ENCODE measurements around the gene SYNGR3. TPM values are rescaled to one million over a fixed set of nuclear protein-coding genes. Genes with fewer than 3 reads are reported as not detected.

SYNGR3 gene
- total and polyA plus RNA-seq, 2 of the 13 experiments (the other 11 are each of a cell fraction or from before 2014, with no cell fraction given), result 0.97 to 5.7 TPM

- in situ Hi-C loops (cut with HindIII; ENCODE audit: extremely low pct_ligation_motif_present, low pct_unique_long_range_greater_than_20kb) (no loop called here), intact Hi-C loops (cut with micrococcal nuclease; ENCODE audit: unreplicated experiment) (no loop called here)
- H4K20me1 ChIP-seq (ENCODE audit: insufficient read depth, low read length), result no peaks in the 10 kb centered on the region
- CTCF ChIA-PET (ENCODE audit: low intra/inter-chr PET ratio, low total read pairs), result interaction anchor here (1.2 kb wide), 1 partner anchor 20 kb away, joined by 4 read pairs; no protein-coding TSS in a partner anchor
- peaks cover 12 to 15% of the 10 kb centered on the region in 2 experiments; a peak in 4 of 5 replicates for H3K36me3 ChIP-seq (replicated peaks in 1 of 2; ENCODE audit: control insufficient read depth in 1 of 2, insufficient read depth in 2 of 2, low read length in 2 of 2)
- FAIRE-seq, result peak; percentile 39
- H3K4me2 ChIP-seq (ENCODE audit: low read depth, low read length), result peak within 1 kb of the TSS; percentile 98
- no peak within 1 kb of the TSS for H2AFZ ChIP-seq (ENCODE audit: low read length)
- H3K27me3 ChIP-seq (ENCODE audit: control insufficient read depth in 1 of 2, insufficient read depth in 2 of 2, low read length in 2 of 2), result no peaks in the 10 kb centered on the region
- no peaks in the 10 kb centered on the region for H3K9me3 ChIP-seq (ENCODE audit: low read length)
- DNase-seq (ENCODE audit: low spot score), result peak; percentile 81
- ATAC-seq, result peak; percentile 82
- peaks cover 54% of the 10 kb centered on the region for H3K4me1 ChIP-seq (ENCODE audit: insufficient read depth, low read length)
- peak within 1 kb of the TSS; percentile 81 to 93 (median 84) for H3K4me3 ChIP-seq (replicated peaks in 1 of 3; ENCODE audit: insufficient read depth in 1 of 3, low read depth in 2 of 3, low read length in 3 of 3)
- H3K79me2 ChIP-seq (ENCODE audit: insufficient read depth, low read length), result peaks cover 13% of the 10 kb centered on the region
- TSS peak; percentile 63 for BruUV-seq (replicated peaks)
- WGBS (ENCODE audit: low lambda C conversion rate), result 0% methylated on average over 17 of the region's 109 CpGs
- POLR2A ChIA-PET, result interaction anchor here (0.6 to 6.8 kb wide), 13 partner anchors 10 to 756 kb away, joined by 3 to 62 read pairs (median 6); partner anchors contain the start of genes MSRB1, RPS2, TBL3 and TRAF7
- peak within 1 kb of the TSS; percentile 97 for H3K27ac ChIP-seq (ENCODE audit: extremely low read length, insufficient read depth, low read length)
- H3K9ac ChIP-seq (ENCODE audit: insufficient read depth, low read depth, low read length), result peak within 1 kb of the TSS; percentile 95
- TF ChIP-seq ZNF530 (CRISPR knock-in tag; IDR thresholded peaks at IDR 0.05; ENCODE audit: low read depth), result no peak
- no peak for TF ChIP-seq SIX1 (CRISPR knock-in tag; IDR thresholded peaks at IDR 0.05; ENCODE audit: borderline replicate concordance)
- no peak for TF ChIP-seq ATM (IDR thresholded peaks at IDR 0.05; ENCODE audit: borderline replicate concordance)
- no peak for TF ChIP-seq MIER3 (CRISPR knock-in tag; IDR thresholded peaks at IDR 0.05; ENCODE audit: borderline replicate concordance)
- TF ChIP-seq, protein P1, sequence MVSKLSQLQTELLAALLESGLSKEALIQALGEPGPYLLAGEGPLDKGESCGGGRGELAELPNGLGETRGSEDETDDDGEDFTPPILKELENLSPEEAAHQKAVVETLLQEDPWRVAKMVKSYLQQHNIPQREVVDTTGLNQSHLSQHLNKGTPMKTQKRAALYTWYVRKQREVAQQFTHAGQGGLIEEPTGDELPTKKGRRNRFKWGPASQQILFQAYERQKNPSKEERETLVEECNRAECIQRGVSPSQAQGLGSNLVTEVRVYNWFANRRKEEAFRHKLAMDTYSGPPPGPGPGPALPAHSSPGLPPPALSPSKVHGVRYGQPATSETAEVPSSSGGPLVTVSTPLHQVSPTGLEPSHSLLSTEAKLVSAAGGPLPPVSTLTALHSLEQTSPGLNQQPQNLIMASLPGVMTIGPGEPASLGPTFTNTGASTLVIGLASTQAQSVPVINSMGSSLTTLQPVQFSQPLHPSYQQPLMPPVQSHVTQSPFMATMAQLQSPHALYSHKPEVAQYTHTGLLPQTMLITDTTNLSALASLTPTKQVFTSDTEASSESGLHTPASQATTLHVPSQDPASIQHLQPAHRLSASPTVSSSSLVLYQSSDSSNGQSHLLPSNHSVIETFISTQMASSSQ (IDR thresholded peaks at IDR 0.05; ENCODE audit: low read depth), result no peak
- TF ChIP-seq, protein P1 (CRISPR knock-in tag; IDR thresholded peaks at IDR 0.05; ENCODE audit: borderline replicate concordance), result no peak
- no peak for TF ChIP-seq TIGD3 (CRISPR knock-in tag; IDR thresholded peaks at IDR 0.05; ENCODE audit: borderline replicate concordance)
- no peak for TF ChIP-seq ZZZ3 (CRISPR knock-in tag; IDR thresholded peaks at IDR 0.05; ENCODE audit: borderline replicate concordance)
- no peak; the same call in 1 of the 2 replicates for TF ChIP-seq ZNF691 (CRISPR knock-in tag; IDR thresholded peaks at IDR 0.05; ENCODE audit: borderline replicate concordance, low read depth)
- peak; percentile 43; the same call in 1 of the 2 replicates for TF ChIP-seq GABPA (IDR thresholded peaks at IDR 0.05; ENCODE audit: low read depth, low read length)
- no peak for TF ChIP-seq GABPA (CRISPR knock-in tag; IDR thresholded peaks at IDR 0.05; ENCODE audit: low read depth)
- peak; percentile 15; the same call in 1 of the 2 replicates for TF ChIP-seq FOSL2 (CRISPR knock-in tag; IDR thresholded peaks at IDR 0.05)
- TF ChIP-seq YEATS2 (CRISPR knock-in tag; IDR thresholded peaks at IDR 0.05; ENCODE audit: borderline replicate concordance), result peak; percentile 54; the same call in 1 of the 2 replicates
- TF ChIP-seq ZNF639 (CRISPR knock-in tag; conservative IDR thresholded peaks at IDR 0.05), result 0 out of 2 replicates have a peak, but pooled peaks have one; percentile 75
- TF ChIP-seq NFRKB (IDR thresholded peaks at IDR 0.05), result no peak
- no peak for TF ChIP-seq U2AF1 (optimal IDR thresholded peaks at IDR 0.05; ENCODE audit: low read depth, low read length)
Observed at GRCh38 chr16:1983544-1984346, 6.0 kb upstream of the SYNGR3 start, which contains the start of gene GFER. Gene GFER, plus strand, starts transcription at chr16:1984193. Its CDS starts 26 bp downstream, at chr16:1984219.

Data from HepG2 (cell line).